Testis (tissue), 2 donors: ENCODE data around the gene OXSR1.

ENCODE experiments used
- CTCF ChIP-seq, 3 experiments: fragments of 450-650 bp in 2 of 3; fragments of 200-600 bp in 1 of 3; sonication (generic) in 1 of 3; IDR thresholded peaks; one replicate each; pipeline ENCODE4 v1.5.1; 2016 to 2019; ENCODE audit warnings: antibody characterized with exemption in 3 of 3, mild to moderate bottlenecking in 2 of 3, moderate library complexity in 1 of 3
- POLR2A ChIP-seq: fragments of 450-650 bp; IDR thresholded peaks from one replicate; pipeline ENCODE4 v1.6.1; 2017; ENCODE audit warnings: antibody characterized with exemption, mild to moderate bottlenecking, moderate library complexity

- TF ChIP-seq CTCF (IDR thresholded peaks at IDR 0.05) (no peak), POLR2A (no peak)
Measured at GRCh38 chr3:38119248-38119544, 46.1 kb upstream of the OXSR1 start.
